K562 (cell line): Measurements from ENCODE around the gene GAPVD1. TPM values are rescaled to one million over a fixed set of nuclear protein-coding genes. Genes with fewer than 3 reads are reported as not detected.

Experiments used
- COPS2 ChIP-seq: fragments of 450-650 bp; conservative IDR thresholded peaks from 2 replicates; pipeline ENCODE4 v1.6.1; 2016; ENCODE audit warnings: mild to moderate bottlenecking, moderate library complexity
- HLTF ChIP-seq: fragments of 450-650 bp; IDR thresholded peaks from 2 replicates; pipeline ENCODE4 v1.6.1; 2016
- KAT8 ChIP-seq: fragments of 450-650 bp; IDR thresholded peaks from 2 replicates; pipeline ENCODE4 v1.6.1; 2016; ENCODE audit warnings: low read depth, mild to moderate bottlenecking
- KLF1 ChIP-seq: fragments of 450-650 bp; IDR thresholded peaks from 2 replicates; pipeline ENCODE4 v1.6.1; 2016; ENCODE audit warnings: missing genetic modification characterization, missing compliant biosample characterization
- NR2C2 ChIP-seq, 2 experiments: fragments of 200-800 bp in 1 of 2; sonication (Bioruptor generic) in 1 of 2; sonication (generic) in 1 of 2; formaldehyde crosslinking in 1 of 2; IDR thresholded peaks; 2 replicates each; pipeline versions ENCODE4 v1.6.1 to v1.8.0; 2016 to 2022; ENCODE audit warnings: mild to moderate bottlenecking in 1 of 2, missing compliant biosample characterization in 1 of 2, missing genetic modification characterization in 1 of 2, missing genetic modification reagents in 1 of 2
- PBX2 ChIP-seq, 2 experiments: IDR thresholded peaks in 1 of 2; conservative IDR thresholded peaks in 1 of 2; 2 replicates each; pipeline ENCODE4 v1.6.1; 2016; ENCODE audit warnings: low read depth in 2 of 2, mild to moderate bottlenecking in 1 of 2, missing compliant biosample characterization in 1 of 2, missing genetic modification characterization in 1 of 2, moderate library complexity in 1 of 2
- RBM14 ChIP-seq: fragments of 200-400 bp; formaldehyde crosslinking; IDR thresholded peaks from 2 replicates; pipeline ENCODE4 v1.6.1; 2018; ENCODE audit warnings: low read depth, mild to moderate bottlenecking, low read length, moderate library complexity, borderline replicate concordance; ENCODE audit not compliant: insufficient read depth
- RCOR1 ChIP-seq, 2 experiments: IDR thresholded peaks; 2 replicates each; pipeline ENCODE4 v1.6.1; 2012; ENCODE audit warnings: low read depth in 2 of 2, low read length in 2 of 2, borderline replicate concordance in 1 of 2, improper control_type of control experiment in 1 of 2
- SMARCA5 ChIP-seq: fragments of 450-650 bp; IDR thresholded peaks from 2 replicates; pipeline ENCODE4 v1.6.1; 2016
- SP1 ChIP-seq: sonication (generic); formaldehyde crosslinking; IDR thresholded peaks from 2 replicates; pipeline ENCODE4 v1.8.1; 2022; ENCODE audit warnings: mild to moderate bottlenecking, missing genetic modification reagents
- THAP7 ChIP-seq: fragments of 250-450 bp; sonication (Bioruptor Pico); IDR thresholded peaks from 2 replicates; pipeline ENCODE4 v1.5.0; 2021
- ZNF282 ChIP-seq: sonication (generic); formaldehyde crosslinking; IDR thresholded peaks from 2 replicates; pipeline ENCODE4 v1.8.1; 2023; ENCODE audit warnings: missing genetic modification reagents
- ZNF384 ChIP-seq: IDR thresholded peaks from 2 replicates; pipeline ENCODE4 v1.6.1; 2012; ENCODE audit warnings: low read depth, low read length, improper control_type of control experiment
- ZNF764 ChIP-seq: fragments of 250-450 bp; sonication (Bioruptor Pico); IDR thresholded peaks from 2 replicates; pipeline ENCODE4 v1.4.0; 2020; ENCODE audit warnings: low read depth, mild to moderate bottlenecking, moderate library complexity
- polyA plus RNA-seq, 8 experiments: library from polyadenylated mRNA; depleted of rRNA in 4 of 8; stranded (reverse) in 5 of 8; unstranded in 3 of 8; fragments of >200 nt; fragmentation: Nextera tagmentation in 2 of 8; fragmentation: Illumina TruSeq in 1 of 8; extraction: Ambion mirVana in 2 of 8; extraction: Trizol in 1 of 8; gene quantifications; 2 replicates each; pipeline versions ENCODE4 v1.2.1 to v1.2.3, GENCODE V29; 2011 to 2014; ENCODE audit warnings: inconsistent platforms in 1 of 8, missing spikeins in 1 of 8
- total RNA-seq, 7 experiments: library from RNA; depleted of rRNA in 6 of 7; stranded (reverse); fragments of >200 nt in 6 of 7; fragmentation: Illumina TruSeq in 2 of 7; extraction: Trizol in 2 of 7; gene quantifications; 2 replicates each; pipeline versions ENCODE4 v1.2.1 to v1.2.3, GENCODE V29; 2011 to 2021; ENCODE audit warnings: low replicate concordance in 1 of 7
- TF ChIP-seq, protein P1 (sequence below): sonication (generic); formaldehyde crosslinking; IDR thresholded peaks from 2 replicates; pipeline ENCODE4 v1.8.0; 2022; ENCODE audit warnings: mild to moderate bottlenecking, missing genetic modification reagents
- TF ChIP-seq, protein P2 (sequence below): fragments of 450-650 bp; IDR thresholded peaks from 2 replicates; pipeline ENCODE4 v1.6.1; 2017; ENCODE audit warnings: mild to moderate bottlenecking, moderate library complexity
- TF ChIP-seq, protein P3 (sequence below): fragments of 450-650 bp; formaldehyde crosslinking; IDR thresholded peaks from 2 replicates; pipeline ENCODE4 v1.4.0; 2020; ENCODE audit warnings: mild to moderate bottlenecking, mixed read lengths

Gene GAPVD1
- total and polyA plus RNA-seq, 9 of the 15 experiments (the other 6 are each of a cell fraction or from before 2014, with no cell fraction given): 9.5 to 66.1 (median 45.5) TPM

DNA sequence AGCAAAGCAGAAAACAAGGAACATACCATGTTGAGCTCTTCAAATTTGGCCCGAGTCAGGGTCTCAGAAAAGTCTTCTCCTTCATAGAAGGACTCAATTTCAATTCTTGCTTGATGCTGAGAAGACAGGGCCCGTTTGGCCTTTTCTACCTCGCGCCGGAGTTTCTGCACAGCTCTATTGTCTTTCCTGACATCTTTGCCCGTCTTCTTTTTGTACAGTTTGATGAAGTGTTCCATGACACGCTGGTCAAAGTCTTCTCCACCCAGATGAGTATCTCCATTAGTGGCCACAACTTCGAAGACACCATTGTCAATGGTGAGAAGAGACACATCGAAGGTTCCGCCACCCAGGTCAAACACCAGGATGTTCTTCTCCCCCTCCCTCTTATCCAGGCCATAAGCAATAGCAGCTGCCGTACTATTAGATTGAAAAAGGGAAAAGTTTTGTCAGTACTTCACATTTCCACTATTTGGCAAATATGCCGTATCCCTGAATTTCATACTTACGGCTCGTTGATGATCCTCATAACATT is 22.6 kb upstream of the GAPVD1 start (continued):
- TF ChIP-seq, protein P1, sequence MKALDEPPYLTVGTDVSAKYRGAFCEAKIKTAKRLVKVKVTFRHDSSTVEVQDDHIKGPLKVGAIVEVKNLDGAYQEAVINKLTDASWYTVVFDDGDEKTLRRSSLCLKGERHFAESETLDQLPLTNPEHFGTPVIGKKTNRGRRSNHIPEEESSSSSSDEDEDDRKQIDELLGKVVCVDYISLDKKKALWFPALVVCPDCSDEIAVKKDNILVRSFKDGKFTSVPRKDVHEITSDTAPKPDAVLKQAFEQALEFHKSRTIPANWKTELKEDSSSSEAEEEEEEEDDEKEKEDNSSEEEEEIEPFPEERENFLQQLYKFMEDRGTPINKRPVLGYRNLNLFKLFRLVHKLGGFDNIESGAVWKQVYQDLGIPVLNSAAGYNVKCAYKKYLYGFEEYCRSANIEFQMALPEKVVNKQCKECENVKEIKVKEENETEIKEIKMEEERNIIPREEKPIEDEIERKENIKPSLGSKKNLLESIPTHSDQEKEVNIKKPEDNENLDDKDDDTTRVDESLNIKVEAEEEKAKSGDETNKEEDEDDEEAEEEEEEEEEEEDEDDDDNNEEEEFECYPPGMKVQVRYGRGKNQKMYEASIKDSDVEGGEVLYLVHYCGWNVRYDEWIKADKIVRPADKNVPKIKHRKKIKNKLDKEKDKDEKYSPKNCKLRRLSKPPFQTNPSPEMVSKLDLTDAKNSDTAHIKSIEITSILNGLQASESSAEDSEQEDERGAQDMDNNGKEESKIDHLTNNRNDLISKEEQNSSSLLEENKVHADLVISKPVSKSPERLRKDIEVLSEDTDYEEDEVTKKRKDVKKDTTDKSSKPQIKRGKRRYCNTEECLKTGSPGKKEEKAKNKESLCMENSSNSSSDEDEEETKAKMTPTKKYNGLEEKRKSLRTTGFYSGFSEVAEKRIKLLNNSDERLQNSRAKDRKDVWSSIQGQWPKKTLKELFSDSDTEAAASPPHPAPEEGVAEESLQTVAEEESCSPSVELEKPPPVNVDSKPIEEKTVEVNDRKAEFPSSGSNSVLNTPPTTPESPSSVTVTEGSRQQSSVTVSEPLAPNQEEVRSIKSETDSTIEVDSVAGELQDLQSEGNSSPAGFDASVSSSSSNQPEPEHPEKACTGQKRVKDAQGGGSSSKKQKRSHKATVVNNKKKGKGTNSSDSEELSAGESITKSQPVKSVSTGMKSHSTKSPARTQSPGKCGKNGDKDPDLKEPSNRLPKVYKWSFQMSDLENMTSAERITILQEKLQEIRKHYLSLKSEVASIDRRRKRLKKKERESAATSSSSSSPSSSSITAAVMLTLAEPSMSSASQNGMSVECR (CRISPR knock-in tag): 0 out of 2 replicates have a peak, but pooled peaks have one; percentile 61
- no peak for TF ChIP-seq COPS2
- no peak for TF ChIP-seq RBM14
- no peak for TF ChIP-seq THAP7 (CRISPR knock-in tag)
- no peak for TF ChIP-seq KLF1 (tag)
- TF ChIP-seq KAT8: no peak
- 0 out of 2 replicates have a peak, but pooled peaks have one; percentile 11 for TF ChIP-seq NR2C2 (CRISPR knock-in tag; IDR thresholded peaks at IDR 0.05)
- no peak for TF ChIP-seq NR2C2 (tag; IDR thresholded peaks at IDR 0.05)
- TF ChIP-seq RCOR1 (IDR thresholded peaks at IDR 0.05; ENCODE audit: borderline replicate concordance in 1 of 2, low read depth in 2 of 2, low read length in 2 of 2): no peak
- no peak for TF ChIP-seq ZNF764 (CRISPR knock-in tag)
- peak; percentile 37; the same call in 1 of the 2 replicates for TF ChIP-seq SP1 (CRISPR knock-in tag)
- TF ChIP-seq HLTF: no peak
- TF ChIP-seq SMARCA5: no peak
- TF ChIP-seq ZNF384: no peak
- TF ChIP-seq, protein P2, sequence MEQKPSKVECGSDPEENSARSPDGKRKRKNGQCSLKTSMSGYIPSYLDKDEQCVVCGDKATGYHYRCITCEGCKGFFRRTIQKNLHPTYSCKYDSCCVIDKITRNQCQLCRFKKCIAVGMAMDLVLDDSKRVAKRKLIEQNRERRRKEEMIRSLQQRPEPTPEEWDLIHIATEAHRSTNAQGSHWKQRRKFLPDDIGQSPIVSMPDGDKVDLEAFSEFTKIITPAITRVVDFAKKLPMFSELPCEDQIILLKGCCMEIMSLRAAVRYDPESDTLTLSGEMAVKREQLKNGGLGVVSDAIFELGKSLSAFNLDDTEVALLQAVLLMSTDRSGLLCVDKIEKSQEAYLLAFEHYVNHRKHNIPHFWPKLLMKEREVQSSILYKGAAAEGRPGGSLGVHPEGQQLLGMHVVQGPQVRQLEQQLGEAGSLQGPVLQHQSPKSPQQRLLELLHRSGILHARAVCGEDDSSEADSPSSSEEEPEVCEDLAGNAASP: no peak
- TF ChIP-seq ZNF282 (CRISPR knock-in tag): no peak
- TF ChIP-seq, protein P3, sequence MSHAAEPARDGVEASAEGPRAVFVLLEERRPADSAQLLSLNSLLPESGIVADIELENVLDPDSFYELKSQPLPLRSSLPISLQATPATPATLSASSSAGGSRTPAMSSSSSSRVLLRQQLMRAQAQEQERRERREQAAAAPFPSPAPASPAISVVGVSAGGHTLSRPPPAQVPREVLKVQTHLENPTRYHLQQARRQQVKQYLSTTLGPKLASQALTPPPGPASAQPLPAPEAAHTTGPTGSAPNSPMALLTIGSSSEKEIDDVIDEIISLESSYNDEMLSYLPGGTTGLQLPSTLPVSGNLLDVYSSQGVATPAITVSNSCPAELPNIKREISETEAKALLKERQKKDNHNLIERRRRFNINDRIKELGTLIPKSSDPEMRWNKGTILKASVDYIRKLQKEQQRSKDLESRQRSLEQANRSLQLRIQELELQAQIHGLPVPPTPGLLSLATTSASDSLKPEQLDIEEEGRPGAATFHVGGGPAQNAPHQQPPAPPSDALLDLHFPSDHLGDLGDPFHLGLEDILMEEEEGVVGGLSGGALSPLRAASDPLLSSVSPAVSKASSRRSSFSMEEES (CRISPR knock-in tag): no peak
- TF ChIP-seq PBX2 (CRISPR knock-in tag; IDR thresholded peaks at IDR 0.05; ENCODE audit: low read depth): no peak
- TF ChIP-seq PBX2 (tag; conservative IDR thresholded peaks at IDR 0.05; ENCODE audit: low read depth): no peak
